HG03558 (cell line): ENCODE measurements around the gene ZSCAN32.

ENCODE experiments used
- ATAC-seq: cut with Tn5 transposase; IDR thresholded peaks from one replicate; pipeline ENCODE4 v1.9.1; 2021; ENCODE audit warnings: moderate number of reproducible peaks; ENCODE audit not compliant: unreplicated experiment; ENCODE audit errors: extremely low read depth

ZSCAN32 gene

DNA sequence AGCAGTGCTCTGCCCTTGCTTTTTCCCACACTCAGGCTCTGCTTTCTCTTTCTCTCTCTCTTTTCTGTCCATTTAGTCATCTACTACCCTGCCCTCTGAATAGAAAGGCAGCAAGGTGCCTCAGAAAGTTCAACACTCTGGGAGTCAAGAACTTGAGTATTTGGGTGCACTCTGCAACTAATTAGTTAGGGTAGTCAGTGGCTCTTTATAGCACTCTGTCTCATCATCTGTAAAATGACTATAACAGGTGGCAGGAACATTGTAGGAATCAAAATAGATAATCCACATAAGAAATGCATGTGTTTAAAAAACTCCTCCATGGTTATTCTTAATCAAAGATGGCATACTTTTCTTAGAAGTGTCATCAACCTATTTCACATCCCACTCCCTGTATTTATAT, 37.9 kb downstream of the ZSCAN32 start:
- ATAC-seq, result no peak

DNA sequence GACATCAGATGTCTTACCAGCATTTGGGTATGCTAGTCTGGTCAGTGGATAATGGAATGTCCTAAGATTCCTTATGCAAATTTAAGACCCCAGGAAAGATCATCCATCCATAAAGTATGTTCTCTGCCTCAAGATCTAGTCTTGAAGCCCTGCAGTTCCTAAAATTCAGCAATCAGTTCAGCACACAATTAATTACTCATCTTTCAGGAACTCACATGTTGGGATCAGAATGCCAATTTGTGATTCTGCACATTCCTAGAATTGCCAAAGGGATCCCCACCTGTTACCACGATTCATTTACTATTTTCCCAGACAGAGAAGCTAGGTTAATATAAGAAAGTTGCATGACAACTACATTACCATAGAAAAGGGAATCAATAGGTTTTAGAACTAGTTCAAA, 41.9 kb downstream of the ZSCAN32 start:
- no peak for ATAC-seq

DNA sequence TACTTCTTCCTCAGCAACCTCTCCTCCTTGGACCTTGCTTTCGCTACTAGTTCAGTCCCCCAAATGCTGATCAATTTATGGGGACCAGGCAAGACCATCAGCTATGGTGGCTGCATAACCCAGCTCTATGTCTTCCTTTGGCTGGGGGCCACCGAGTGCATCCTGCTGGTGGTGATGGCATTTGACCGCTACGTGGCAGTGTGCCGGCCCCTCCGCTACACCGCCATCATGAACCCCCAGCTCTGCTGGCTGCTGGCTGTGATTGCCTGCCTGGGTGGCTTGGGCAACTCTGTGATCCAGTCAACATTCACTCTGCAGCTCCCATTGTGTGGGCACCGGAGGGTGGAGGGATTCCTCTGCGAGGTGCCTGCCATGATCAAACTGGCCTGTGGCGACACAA, 44.7 kb downstream of the ZSCAN32 start:
- ATAC-seq, result no peak

DNA sequence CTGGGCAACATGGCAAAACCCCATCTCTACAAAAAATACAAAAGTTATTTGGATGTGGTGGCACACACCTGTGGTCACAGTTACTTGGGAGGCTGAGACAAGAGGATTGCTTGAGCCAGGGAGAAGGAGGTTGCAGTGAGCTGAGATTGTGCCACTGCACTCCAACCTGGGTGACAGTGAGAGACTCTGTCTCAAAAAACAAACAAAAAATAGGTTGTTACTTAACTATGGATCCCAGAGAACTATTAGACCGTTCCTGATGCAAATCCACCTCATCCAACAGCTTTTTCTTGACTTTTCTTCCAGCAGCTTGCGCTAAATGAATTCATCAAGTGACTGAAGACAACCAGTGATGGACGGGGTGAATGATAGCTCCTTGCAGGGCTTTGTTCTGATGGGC, 45.2 kb downstream of the ZSCAN32 start, which contains the start of gene OR2C1:
TSS of gene OR2C1 (plus strand) at position 301 of the 400 bp plus-strand sequence. CDS start at position 353, 52 bp downstream.
- no peak for ATAC-seq

DNA sequence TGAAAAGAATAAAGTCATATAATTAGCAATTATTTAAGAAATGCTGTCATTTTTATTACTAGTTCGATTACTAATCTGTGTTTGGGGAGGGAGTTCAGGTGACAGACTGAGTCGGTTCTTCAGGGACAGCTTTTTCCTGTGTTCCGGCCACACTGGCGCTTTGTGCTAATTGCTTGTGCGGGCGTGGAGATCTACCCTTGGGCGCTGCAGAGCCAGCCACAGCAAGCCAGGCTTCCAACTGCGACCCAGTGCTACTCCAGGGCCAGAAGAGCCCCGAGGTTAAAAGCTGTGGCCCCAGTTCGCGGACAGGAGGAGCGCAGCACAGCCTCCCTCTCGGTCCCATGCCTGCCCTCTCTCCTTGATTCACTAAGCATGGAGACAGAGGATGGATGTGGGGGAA, 51.6 kb downstream of the ZSCAN32 start:
- ATAC-seq, result no peak

DNA sequence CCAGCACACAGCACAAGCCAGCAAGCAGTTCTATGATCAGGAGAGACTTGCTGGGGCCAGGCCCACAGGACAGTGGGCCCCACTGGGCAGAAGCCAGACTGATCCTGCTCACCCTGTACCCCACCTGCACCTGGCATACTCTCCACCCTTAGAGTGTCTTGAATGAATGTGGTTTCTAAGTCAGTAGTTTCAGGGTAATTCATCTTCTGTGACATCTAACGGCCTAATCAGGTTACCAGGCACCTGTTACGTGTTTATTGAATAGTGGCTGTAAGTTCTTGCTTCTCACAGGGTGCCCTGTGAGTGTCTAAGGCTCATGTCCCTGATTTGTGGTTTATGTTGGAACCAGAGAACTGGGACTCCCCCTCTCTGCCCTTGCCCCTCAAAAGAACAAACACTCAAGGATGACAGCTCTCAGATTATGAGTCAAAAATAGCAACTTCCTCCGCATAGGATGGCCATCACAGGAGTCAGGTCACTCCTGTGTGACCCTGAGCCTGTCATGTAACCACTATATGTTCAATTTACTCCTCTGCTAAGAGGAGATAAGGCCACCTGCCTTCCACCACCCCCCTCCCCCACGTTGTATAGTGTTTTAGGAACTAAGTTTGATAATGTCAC, 52.1 kb downstream of the ZSCAN32 start:
- ATAC-seq, result no peak

DNA sequence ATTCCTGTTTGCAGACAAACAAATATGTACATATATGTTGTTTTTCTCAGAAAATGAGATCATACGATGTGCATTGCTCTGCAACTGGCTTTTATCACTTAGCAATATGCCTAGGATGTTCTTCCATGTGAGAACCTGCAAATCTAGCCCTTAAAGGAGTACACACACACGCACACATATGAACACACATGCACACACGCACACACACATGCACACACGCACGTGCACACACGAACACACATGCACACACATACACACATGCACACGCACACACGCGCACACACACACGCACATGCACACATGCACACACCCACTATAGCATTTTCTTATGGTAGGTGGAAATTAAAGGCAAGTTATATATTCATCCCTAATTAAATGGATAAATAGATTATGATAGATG, 53.2 kb downstream of the ZSCAN32 start:
- ATAC-seq, result no peak

DNA sequence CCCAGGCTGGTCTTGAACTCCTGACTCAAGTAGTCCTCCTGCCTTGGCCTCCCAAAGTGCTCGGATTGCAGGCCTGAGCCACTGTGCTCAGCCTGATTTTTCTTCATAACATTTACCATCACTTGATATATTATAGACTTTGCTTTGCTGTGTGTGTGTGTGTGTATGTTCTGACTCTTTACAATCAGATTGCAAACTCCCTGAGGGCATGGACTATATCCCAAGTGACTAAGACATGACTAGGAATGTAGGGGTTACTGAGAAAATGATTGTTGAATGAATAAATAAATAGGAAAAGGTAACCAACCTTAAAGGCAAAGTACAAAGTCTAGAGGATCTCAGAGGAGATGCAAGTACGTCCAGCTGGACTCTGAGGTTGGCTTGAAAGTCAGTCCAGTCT, 54.8 kb downstream of the ZSCAN32 start:
- no peak for ATAC-seq
